Measurements from ENCODE around the gene ADAMTS3. TPM values are rescaled to one million over a fixed set of nuclear protein-coding genes. Genes with fewer than 3 reads are reported as not detected.
A peak's percentile ranks its signal among the peaks of the same experiment; 100 is the strongest.

ADAMTS3 gene
- total RNA-seq, 1 experiment from 2014 or later, result 0.23 TPM

DNA sequence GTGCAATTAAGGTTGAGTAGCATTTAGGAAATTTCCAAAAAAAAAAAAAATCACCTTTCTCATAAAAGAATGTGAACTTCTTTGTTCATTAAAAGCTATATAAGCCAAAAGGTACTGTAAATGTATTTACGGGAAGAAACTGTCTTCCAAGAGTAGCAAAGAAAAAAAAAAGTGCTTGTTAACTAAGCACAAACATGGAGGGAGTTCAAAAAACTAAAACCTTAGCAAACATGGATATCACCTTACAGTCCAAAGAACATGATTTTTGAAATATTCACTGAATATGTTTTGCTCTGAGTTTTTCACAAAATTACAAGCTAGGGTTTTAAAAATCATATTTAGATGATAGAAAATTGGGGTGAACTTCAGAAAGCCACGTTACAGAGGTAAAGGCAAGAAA, 217.5 kb downstream of the ADAMTS3 start:
- DNase-seq (ENCODE audit: low read depth), result no peak

DNA sequence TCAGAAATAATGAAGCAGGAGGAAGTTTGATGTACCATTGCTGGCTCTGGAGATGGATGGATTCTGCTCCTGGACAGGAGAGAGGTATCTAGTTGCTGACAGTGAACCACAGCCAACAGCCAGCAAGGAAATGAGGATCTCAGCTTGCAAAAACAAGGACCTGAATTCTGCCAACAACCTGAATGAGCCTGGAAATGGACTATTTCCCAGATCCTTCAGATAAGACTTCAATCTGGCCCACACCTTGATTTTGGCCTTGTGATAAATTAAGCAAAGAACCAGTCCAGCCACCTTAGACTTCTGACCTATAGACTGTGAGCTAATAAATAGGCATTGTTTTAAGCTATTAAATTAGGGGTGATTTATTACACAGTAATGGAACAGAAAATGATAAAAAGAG, 220.3 kb downstream of the ADAMTS3 start:
- DNase-seq (ENCODE audit: low read depth), result no peak

DNA sequence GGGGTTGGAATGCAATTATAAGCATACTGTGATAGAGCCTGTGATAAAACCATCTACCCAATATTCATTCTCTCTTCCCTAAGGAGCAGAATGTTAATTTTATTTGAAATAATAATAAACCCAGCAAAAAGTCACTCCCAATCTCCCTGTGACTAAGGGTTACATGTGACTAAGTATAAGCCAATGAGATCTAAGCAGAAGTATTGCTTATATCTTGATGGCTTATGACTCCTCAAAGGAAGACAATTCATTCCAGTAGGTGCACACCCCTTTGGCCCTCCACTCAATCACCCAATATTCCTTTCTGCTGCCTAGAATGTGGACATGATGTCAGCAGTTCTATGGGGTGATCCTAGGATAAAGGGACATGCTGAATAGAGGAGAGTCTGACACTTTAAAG, 224.6 kb downstream of the ADAMTS3 start:
- DNase-seq (ENCODE audit: low read depth), result no peak

DNA sequence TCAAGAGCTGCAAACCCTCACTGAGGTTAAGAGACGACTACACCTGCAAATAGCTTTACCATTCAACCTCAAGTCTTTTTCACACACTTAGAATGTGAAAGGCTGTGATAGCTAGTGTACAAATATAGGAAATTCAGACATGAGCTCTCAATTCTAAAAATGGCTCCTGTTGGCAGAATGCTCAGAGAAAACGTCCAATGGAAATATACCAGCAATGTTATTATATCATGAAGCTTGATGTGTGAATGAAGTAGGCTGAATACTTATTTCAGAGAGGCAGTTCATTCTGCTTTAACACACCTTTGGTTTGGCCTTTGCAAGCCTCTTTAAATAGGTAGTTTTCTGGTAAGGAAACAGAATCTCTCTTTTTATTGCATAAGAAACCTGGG, 227.6 kb downstream of the ADAMTS3 start:
- no peak for DNase-seq (ENCODE audit: low read depth)

DNA sequence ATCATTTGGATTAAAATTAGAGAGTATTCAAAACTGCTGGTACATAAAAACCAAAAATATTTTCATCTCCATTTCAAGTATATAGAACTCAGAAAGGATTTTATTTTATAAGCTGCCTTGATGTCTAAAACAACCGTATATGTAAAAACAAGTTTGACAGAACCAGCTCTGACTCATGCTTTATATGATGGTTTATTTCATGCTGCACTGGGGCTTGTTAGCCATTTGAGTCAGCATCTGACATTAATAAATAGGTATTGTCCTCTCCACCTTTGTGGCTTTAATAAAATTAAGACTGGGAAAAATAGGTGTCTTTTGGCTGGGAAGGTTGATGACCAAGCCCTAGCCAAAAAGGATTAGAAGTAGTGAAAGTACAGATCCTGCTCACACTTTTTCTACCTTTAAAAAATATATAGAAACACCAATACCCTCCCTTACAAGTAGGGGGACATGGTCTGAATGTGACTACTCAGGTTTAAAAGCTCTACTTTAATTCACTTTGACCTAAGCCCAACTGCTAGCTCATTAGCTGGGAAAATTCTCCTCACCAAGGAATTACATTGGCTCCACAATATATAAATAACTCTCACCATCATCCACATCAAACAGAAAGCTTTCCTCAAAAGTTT, 228.1 kb downstream of the ADAMTS3 start:
- no peak for DNase-seq (ENCODE audit: low read depth)

DNA sequence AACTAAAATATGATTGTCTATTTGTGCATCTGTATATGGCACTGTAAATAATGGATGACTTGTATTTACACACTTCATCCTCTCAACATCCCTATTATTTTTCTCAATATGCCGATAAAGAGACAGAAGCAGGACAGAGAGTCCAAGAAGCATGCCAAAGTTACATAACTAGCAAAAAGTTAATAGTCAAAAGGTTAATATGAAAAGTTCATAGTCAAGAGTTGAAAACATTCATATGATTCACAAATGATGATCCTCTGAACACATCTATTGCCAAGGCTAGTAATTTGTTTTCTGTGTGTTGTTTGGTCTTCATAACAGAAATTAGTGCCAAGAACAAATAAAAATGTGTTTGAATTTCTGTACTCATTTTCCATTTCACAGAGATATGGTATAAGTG, 231.0 kb downstream of the ADAMTS3 start:
- DNase-seq (ENCODE audit: low read depth), result no peak

DNA sequence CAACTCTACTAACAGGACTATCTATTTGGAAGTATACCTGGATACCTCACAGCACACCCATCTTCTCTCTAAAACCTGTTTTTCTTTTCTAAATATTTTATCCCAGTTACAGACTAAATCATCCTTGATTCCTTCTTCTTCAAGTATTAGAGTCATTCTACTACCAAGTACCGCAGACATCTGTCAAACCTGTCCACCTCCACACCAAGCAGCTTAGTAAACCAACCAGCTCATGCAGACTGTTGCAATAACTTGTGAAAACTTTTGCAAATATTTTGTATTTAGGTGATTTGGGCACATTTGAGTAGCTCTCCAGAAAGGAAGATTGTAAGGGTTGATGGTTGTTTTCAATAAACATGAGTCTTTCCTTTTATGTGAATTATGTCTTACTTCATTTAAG, 238.6 kb downstream of the ADAMTS3 start:
- DNase-seq (ENCODE audit: low read depth), result no peak

DNA sequence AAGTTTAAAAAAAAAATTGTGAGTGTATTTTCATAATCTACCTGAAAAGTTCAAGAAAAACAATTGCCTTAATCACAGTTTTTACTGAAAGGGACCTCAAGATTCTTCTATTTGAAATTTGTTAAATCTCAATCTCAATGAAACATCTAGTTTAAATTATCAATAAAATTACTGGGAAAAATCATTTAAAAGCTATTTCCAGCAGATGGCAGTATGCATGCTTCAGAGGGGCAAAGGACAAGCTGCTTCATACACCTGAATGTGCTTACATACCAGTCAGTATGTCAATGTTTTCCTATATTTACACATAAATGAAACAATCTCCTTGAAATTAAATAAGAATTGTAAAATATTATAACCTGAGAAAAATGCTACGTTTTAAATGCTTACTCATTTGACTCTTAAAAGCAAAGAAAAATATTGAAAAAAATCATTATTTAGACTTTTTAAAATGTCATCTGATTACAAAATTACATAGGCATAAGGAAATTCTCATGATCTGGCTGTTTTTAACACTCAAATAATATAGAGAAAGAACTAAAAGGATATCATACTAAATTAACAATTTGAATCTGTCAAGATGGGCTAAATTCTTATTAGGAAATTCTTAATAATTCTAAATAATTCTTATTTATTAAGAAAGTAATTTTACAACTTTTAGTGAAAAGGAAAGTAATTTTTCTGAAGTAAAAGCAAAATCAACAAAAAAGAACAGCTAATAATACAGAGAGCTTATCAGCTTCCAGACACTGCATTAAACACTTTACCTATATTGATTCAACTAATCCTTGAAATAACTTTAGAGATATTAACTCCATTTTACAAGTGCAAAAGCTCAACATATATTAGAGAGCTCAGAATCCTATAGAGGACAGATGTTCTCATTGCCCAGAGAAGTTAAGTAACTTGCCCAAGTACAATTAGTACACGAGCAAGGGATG, 242.1 kb downstream of the ADAMTS3 start:
- DNase-seq (ENCODE audit: low read depth), result peak; percentile 15

DNA sequence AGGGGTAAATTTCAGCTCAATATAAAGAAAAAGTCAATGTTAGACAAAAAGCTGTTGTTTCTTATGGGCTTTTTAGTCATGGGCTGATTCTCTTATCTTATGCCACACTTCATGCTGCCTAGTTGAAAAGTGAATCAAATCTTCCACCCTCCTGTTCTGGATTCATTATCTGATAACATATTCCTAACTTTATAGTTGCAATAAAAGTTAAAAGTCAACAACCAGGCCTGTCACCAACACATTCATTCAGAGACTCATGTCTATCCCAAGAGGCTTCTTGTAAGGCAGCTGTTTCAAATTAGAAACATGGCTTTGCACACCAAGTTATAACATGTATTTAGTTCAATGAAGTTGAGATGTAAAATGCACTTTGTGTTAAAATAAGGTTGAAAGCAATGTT, 243.8 kb downstream of the ADAMTS3 start:
- no peak for DNase-seq (ENCODE audit: low read depth)

DNA sequence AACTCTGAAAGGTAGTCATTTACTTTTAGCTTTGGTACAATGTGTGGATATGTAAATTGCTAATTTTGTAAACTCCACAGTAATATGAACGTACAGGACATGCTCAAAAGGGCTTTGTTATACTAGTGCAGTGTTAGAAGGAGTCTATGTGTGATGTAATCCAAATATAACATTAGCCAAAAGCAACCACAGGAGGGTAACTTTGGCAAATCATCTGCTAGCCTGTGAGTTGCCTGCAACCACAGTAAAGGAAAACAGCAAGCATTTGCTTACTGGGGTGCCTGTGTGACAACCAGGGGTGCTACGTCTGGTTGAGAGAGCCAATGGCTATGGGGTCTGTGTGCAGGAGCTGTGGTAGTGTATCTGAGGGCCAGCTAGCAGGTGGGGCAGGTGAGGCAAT, 245.8 kb downstream of the ADAMTS3 start:
- DNase-seq (ENCODE audit: low read depth), result no peak

DNA sequence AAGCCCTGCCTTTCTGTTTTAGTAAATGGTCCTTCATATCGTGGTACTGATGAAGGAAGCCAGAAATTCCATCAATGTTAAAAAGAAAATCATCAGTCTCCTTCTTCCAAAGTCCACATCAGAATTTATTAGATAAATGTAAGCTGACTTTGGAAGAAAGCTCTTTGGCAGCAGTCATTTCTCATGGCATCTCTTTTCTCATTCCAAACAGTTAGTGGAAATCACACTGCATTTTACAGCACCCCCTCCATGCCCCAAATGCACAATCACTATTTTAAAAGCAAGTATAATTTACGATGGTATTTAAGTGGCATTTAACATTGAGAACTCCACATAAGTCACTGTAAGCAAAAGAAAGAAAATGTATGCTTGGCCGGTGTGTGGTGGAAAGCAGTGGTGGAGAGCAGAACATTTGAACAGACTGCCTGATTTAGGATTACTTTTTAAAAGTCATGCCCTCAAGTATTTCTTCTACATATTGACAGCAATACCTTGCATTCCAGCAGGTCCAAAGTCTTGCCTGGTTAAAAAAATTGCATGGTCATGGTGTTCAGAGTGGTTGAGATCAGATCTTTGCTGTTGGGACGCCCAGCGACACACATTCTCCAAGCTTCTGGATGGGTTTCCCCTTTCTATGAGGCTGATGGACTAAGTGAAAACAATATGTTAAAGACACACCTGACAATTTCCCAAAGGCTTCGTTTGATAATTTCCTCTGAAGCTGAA, 248.6 kb downstream of the ADAMTS3 start:
- no peak for DNase-seq (ENCODE audit: low read depth)

DNA sequence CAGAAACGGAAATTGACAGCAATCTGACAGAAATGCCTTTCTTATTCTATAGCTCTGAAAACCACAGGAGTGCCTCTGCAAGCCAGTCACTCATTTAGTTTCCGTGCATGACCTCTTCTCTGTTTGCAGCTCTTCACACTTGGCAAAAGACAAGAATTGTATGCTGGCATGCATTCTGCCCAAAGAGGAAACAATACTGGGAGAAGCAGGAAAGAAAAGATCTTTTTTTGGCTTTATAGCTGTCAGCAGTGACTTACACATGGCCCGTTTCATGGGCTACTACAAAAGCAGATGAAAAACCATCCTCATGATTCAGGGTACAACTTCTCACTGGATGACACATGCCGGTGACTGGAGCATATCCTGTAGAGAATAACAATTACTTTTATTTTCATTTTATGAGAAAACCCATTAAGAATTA, 249.4 kb downstream of the ADAMTS3 start:
- DNase-seq (ENCODE audit: low read depth), result peak; percentile 64

DNA sequence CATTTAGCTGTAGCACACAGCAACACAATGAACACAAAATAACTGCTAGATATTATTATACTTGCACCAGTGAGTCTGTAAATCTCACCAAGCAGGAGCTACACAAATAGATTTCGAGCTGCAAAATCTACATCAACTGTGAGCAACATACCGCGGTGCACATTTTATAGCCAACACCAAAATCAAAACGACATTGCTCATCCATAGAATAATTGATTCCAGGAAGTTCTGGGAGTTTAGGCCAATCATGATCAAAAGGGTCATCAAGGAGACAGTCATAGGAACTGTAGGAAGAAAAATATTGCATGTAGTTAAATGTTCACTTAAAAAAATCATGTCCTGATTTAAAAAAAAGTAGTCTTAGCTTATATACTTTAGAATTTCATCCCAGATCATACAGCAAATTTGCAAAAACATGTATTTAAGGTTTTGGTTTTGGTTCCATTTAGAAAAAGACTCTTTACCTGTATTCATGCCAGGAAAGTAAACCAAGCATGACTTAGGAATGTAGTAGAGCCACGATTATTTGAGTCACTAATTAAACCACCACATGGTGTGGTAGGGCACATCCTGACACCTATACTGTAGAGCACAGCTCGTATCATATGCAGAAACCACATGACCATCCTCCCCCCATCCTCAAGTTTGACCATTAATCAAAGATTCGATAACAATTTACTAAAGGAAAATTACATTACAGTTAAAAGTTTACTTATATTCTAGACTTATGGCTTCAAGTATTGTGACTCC, 250.4 kb downstream of the ADAMTS3 start:
- DNase-seq (ENCODE audit: low read depth), result no peak

DNA sequence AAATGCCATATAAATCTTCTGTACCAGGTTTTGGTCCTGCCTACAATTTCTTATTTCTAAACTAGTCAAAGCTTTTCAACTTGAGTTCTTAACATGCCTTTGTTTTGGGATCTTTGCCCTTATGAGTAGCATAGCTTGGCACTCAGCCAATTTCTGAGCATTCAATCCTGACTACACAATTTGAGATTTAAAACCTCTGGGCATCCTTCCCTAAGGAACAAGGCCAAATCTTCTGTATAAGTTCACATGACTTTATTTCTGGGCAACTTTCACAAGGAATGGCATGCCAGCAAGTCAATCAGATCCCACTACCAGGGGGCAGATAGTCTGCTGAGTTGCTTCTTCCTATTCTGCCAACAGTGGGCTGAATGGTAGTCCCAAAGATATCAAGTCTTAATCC, 254.2 kb downstream of the ADAMTS3 start:
- DNase-seq (ENCODE audit: low read depth), result peak; percentile 71

DNA sequence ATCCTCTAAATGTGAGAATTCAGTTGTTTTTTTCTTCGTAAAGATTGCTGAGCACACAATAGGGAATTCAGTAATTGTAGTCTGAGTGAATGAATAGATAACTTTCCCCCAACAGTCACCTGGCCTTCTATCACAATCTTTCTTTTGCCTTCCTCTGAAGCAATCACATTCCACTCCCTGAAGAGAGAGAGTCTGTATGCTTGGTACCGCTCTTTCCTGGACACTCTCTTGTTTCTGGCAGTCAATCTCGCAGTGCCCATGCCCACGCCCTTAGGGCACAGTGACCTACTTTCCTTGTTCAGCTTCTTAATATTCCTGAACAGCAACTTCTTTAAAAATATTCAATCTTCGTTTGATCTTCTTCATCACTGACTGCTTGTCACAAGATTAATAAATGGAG, 255.9 kb downstream of the ADAMTS3 start:
- DNase-seq (ENCODE audit: low read depth), result no peak

DNA sequence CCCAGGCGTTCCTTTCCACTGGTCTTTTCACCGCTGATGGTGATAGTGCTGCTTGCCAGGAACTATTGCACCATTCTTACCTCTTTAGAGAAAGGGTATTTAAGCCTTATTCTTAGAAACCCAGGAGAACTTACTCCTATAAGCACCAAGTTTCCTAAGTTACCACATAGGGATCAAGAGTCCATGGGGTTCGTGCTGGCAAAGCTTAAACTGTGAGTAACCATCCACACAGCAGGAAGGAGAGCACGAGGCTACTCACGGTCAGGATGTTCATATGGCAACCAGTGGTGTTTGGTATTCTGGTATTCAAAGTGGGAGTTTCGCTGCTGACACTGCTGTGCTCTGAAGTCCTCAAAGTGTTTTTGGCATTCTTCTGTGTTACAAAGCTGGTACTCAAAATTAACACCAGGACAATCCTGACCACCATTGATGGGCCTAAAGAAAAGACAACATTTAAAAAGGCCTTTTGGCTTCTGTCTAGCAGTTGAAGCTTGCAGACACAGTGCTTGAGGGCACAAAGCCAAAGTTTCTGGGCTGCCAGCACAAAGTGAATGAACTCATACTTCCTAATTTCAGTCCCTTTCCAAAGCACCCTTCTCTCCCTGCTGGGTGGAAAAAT, 256.9 kb downstream of the ADAMTS3 start:
- peak; percentile 90 for DNase-seq (ENCODE audit: low read depth)

DNA sequence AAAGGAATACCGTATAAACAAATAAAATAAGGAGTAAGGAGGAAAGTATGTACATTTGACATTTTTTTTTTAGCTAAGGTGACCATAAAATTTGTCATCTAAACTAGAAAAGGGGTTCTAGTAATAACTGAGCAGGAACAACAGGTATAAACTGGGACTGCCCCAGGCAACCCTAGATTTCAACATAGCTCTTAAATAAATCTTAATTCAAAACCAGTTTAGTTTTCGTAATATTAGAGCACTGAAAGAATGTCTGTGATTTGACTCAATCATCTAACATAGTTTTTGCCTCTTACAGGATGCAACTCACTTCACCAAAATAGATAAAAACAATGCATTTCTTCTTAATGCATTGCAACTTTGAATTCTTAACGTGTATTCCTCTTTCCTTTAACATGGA, 257.7 kb downstream of the ADAMTS3 start:
- no peak for DNase-seq (ENCODE audit: low read depth)

DNA sequence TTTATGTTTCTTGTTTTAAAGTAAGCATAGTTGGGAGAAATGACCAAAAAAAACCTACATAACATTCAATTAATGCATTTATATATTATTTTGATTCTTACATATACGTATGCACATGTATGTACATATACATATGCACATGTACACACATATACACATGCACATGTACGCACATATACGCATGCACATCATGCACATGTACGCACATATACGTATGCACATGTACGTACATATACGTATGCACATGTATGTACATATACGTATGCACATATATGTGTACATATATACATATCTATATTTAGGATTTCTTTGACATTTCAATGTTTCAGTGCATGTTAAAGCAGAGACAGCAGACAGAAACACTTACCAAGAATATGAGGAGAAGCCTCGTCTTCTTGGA, 263.4 kb downstream of the ADAMTS3 start:
- DNase-seq (ENCODE audit: low read depth), result no peak

DNA sequence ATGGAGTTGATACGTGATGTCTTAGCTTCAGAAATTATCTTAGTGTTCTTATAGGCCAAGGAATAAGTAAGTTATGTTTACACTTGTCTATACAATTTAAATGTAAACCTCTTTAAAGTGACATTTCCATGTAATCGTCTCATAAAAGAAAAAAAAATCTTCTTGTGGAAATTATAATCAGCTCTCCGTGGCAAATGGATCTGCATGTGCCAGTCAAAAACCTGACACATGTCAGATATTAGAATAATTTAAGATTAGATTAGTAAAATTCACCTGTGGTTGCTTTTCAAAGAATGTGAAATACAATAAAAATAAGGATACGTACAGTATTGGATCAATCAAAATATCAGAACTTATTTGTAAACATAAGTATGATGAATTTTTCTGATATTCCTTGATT, 263.9 kb downstream of the ADAMTS3 start:
- no peak for DNase-seq (ENCODE audit: low read depth)

DNA sequence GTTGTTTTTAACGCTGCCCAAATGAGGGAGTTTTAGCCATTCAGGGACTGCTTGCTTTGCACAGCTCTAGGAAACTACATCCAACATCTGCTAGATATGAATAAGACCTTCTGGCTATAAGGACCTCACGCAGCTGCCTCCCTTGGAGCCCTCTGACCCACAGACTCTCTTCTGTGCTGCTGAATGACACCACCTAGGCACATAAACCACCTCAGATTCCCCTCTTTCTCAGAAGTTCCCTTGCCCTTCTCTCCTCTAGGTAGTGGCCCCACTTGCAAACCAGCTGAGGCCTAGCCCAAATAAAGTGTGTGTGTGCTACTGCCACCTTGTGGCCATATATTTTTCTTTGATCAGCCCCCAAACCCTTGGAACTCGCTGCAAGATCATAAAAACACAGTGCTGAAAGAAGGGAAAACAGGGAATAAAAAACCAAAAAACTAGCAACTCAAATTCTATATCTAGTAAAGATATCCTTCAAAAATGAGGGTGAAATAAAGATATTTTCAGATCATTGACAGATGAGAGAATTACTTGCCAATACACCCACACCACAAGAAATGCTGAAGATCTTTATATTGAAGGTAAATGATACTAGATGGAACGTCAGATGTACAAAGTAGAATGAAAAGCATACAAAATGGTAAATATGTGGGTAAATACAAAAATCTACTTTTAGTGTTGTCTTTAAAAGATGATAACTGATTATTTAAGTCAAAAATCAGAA, 265.9 kb downstream of the ADAMTS3 start:
- DNase-seq (ENCODE audit: low read depth), result peak; percentile 38

DNA sequence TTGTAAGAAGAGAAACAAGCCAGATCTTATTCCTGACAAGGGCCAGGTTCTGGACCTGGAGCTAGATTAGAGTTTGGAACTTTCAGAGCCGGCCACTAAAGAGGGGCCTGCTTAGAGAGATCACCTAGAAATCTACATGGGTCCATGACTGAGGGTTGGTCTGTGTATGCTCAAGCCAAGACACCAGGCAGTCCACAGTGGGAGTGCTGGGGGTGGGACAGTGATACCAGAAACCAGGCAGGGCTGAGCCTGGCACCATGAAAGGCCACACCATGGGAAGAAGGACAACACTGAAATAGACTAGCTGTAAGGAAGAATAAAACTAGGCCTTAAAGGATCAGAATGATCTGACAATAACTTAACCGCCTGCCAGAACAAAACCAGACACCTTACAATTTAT, 267.3 kb downstream of the ADAMTS3 start:
- no peak for DNase-seq (ENCODE audit: low read depth)

Data from LHCN-M2 (cell line).